ENCODE measurements around the gene CITED4. TPM values are rescaled to one million over a fixed set of nuclear protein-coding genes. Genes with fewer than 3 reads are reported as not detected.
A peak's percentile ranks its signal among the peaks of the same experiment; 100 is the strongest.

CITED4 gene
- total RNA-seq, 1 experiment from 2014 or later, result 1.3 TPM

DNA sequence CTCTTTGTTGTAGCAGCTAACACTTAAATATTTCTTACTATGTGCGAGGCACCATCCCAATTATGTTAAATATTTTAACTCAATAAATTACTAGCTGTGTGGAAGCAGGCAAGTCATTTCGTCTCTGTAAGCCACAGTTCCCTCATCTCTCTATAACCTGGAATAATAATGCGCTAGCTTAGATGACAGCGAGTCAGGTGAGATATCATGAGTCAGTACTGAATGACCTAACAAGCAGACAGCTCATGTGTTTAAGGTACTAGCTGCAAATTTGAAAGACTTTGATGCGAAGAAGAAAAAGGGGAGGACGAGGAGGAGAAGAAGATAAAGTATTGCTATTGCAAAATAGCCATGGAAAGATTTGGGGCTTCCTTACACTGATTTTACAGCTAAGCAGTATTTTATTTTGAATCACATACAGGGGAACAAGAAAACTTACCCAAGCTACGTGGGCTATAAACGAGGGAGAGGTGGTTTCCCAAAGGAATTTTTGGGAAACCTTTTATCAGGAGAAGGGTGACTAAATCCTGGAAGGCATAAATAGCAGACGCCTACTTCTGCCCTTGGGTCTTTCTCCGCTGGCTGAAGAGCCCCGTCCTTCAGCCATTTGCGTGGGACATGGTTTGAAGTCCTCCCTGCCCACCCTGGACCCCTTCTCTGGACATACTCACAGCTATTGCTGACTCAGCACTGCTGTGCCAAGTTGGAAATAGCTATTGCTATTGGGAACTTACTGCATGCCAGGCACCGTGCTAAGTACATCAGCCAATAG lies 8.9 kb downstream of the CITED4 start:
- ChIA-PET POLR2A (ENCODE audit: low non-redundant PET) (no interaction called here), CTCF (interaction anchor here (0.7 to 1.5 kb wide), 3 partner anchors 95 to 100 kb away, joined by 4 to 7 read pairs (median 4); no protein-coding TSS in a partner anchor)
- no peaks in the 10 kb centered on the region for H3K27me3 ChIP-seq (replicated peaks; ENCODE audit: insufficient read depth, low read depth, low read length, poor library complexity)
- no peak for TF ChIP-seq EZH2 (IDR thresholded peaks at IDR 0.05; ENCODE audit: borderline replicate concordance, low read depth, low read length, poor library complexity, severe bottlenecking)
- no peak overlapping the region for H3K27ac ChIP-seq (ENCODE audit: low read depth, low read length, poor library complexity, severe bottlenecking)
- H3K4me3 ChIP-seq (ENCODE audit: low read depth, low read length, poor library complexity, severe bottlenecking), result no peak overlapping the region
- H3K4me1 ChIP-seq (ENCODE audit: insufficient read depth, low read length, poor library complexity, severe bottlenecking), result no peaks in the 10 kb centered on the region
- no peaks in the 10 kb centered on the region for H3K9me3 ChIP-seq (ENCODE audit: low read depth, low read length, poor library complexity, severe bottlenecking)
- no peaks in the 10 kb centered on the region for H3K36me3 ChIP-seq (ENCODE audit: insufficient read depth, low read length, poor library complexity, severe bottlenecking)
- BruUV-seq (replicated peaks), result no TSS peak
- intact Hi-C loops (cut with micrococcal nuclease; ENCODE audit: unreplicated experiment), result no loop called here
- DNase-seq (ENCODE audit: low spot score), result no peak

DNA sequence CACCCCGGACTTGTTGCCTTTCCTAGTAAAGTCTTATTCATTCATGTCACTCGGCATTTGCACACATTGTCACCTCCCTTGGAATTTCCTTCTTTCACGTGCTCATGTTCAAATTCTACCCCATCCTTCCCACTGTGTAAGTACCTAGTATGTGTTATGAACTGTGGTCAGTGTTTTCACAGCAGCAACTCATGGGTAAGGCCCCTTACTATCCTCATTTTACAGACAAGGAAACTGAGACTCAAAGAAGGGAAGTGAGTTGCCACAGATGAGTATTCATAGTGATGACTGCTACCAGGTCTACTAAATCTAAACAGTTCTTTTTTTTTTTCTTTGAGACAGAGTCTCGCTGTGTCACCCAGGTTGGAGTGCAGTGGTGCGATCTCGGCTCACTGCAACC lies 10.5 kb downstream of the CITED4 start:
- H3K27ac ChIP-seq (ENCODE audit: low read depth, low read length, poor library complexity, severe bottlenecking), result no peak overlapping the region
- ChIA-PET CTCF (interaction anchor here (0.6 kb wide), 1 partner anchor 773 kb away, joined by 4 read pairs; no protein-coding TSS in a partner anchor), POLR2A (ENCODE audit: low non-redundant PET) (no interaction called here)
- no peak for DNase-seq (ENCODE audit: low spot score)
- no peaks in the 10 kb centered on the region for H3K9me3 ChIP-seq (ENCODE audit: low read depth, low read length, poor library complexity, severe bottlenecking)
- no peaks in the 10 kb centered on the region for H3K36me3 ChIP-seq (ENCODE audit: insufficient read depth, low read length, poor library complexity, severe bottlenecking)
- H3K27me3 ChIP-seq (replicated peaks; ENCODE audit: insufficient read depth, low read depth, low read length, poor library complexity), result no peaks in the 10 kb centered on the region
- H3K4me1 ChIP-seq (ENCODE audit: insufficient read depth, low read length, poor library complexity, severe bottlenecking), result no peaks in the 10 kb centered on the region
- TF ChIP-seq EZH2 (IDR thresholded peaks at IDR 0.05; ENCODE audit: borderline replicate concordance, low read depth, low read length, poor library complexity, severe bottlenecking), result no peak
- TF ChIP-seq, protein P1, sequence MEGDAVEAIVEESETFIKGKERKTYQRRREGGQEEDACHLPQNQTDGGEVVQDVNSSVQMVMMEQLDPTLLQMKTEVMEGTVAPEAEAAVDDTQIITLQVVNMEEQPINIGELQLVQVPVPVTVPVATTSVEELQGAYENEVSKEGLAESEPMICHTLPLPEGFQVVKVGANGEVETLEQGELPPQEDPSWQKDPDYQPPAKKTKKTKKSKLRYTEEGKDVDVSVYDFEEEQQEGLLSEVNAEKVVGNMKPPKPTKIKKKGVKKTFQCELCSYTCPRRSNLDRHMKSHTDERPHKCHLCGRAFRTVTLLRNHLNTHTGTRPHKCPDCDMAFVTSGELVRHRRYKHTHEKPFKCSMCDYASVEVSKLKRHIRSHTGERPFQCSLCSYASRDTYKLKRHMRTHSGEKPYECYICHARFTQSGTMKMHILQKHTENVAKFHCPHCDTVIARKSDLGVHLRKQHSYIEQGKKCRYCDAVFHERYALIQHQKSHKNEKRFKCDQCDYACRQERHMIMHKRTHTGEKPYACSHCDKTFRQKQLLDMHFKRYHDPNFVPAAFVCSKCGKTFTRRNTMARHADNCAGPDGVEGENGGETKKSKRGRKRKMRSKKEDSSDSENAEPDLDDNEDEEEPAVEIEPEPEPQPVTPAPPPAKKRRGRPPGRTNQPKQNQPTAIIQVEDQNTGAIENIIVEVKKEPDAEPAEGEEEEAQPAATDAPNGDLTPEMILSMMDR (conservative IDR thresholded peaks at IDR 0.05; ENCODE audit: low read depth, low read length), result no peak
- no peak overlapping the region for H3K4me3 ChIP-seq (ENCODE audit: low read depth, low read length, poor library complexity, severe bottlenecking)
- intact Hi-C loops (cut with micrococcal nuclease; ENCODE audit: unreplicated experiment), result no loop called here
- BruUV-seq (replicated peaks), result no TSS peak

DNA sequence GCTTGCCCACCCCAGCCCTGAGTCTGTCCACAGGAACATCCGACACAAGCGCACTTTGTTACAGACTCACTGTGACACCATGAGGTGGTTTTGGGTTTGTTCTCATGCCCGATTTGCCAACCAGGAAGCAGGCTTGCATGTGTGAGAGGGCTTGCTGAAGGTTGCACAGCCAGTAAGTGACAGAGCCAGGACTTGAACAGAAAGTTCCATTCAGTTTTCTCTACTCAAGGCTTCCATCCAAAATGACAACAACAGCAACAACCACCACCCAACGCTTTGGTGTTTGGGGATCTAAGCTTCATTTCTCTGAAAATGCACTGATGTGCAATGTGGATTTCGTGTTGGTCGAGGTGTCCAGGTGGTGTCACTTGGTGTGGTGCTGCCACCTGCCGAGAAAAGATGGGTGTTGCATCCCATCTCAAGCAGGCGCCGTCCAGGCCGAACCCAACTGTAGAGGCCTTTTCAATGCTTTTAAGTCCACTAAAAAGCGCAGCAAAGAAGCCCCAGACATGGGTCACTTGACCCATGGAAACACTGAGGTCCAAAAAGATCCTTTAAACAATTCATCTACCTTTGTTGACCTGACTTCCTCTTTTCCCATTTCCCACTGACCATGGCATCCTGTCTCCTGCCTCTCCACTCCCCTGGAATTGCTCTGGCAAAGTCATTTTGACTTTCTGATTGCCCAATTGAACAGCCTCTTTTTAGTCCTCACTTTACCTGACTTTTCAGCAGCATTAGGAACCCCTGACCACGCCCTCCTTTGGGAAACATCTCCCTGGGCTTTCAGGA lies 12.2 kb downstream of the CITED4 start:
- POLR2A ChIA-PET (ENCODE audit: low non-redundant PET), result no interaction called here
- H3K4me1 ChIP-seq (ENCODE audit: insufficient read depth, low read length, poor library complexity, severe bottlenecking), result no peaks in the 10 kb centered on the region
- TF ChIP-seq, protein P1 (conservative IDR thresholded peaks at IDR 0.05; ENCODE audit: low read depth, low read length), result peak; percentile 89
- no peak for TF ChIP-seq EZH2 (IDR thresholded peaks at IDR 0.05; ENCODE audit: borderline replicate concordance, low read depth, low read length, poor library complexity, severe bottlenecking)
- no peaks in the 10 kb centered on the region for H3K36me3 ChIP-seq (ENCODE audit: insufficient read depth, low read length, poor library complexity, severe bottlenecking)
- no TSS peak for BruUV-seq (replicated peaks)
- intact Hi-C loops (cut with micrococcal nuclease; ENCODE audit: unreplicated experiment), result loop anchor here (1.0 kb wide), 2 partner anchors 238 to 258 kb away; no protein-coding TSS in a partner anchor
- H3K27me3 ChIP-seq (replicated peaks; ENCODE audit: insufficient read depth, low read depth, low read length, poor library complexity), result no peaks in the 10 kb centered on the region
- CTCF ChIA-PET, result interaction anchor here (0.6 to 1.5 kb wide), 5 partner anchors 75 to 258 kb away, joined by 3 to 22 read pairs (median 3); no protein-coding TSS in a partner anchor
- H3K4me3 ChIP-seq (ENCODE audit: low read depth, low read length, poor library complexity, severe bottlenecking), result no peak overlapping the region
- no peaks in the 10 kb centered on the region for H3K9me3 ChIP-seq (ENCODE audit: low read depth, low read length, poor library complexity, severe bottlenecking)
- peak; percentile 73 for DNase-seq (ENCODE audit: low spot score)
- no peak overlapping the region for H3K27ac ChIP-seq (ENCODE audit: low read depth, low read length, poor library complexity, severe bottlenecking)

Data from A673 (cell line).